ENCODE measurements around the gene NBEAL2. TPM values are rescaled to one million over a fixed set of nuclear protein-coding genes. Genes with fewer than 3 reads are reported as not detected.
A peak's percentile ranks its signal among the peaks of the same experiment; 100 is the strongest.

The NBEAL2 gene
- total RNA-seq, 1 experiment from 2014 or later: 15.7 TPM

- DNase-seq (ENCODE audit: low spot score): no peak
- TF ChIP-seq, protein P1, sequence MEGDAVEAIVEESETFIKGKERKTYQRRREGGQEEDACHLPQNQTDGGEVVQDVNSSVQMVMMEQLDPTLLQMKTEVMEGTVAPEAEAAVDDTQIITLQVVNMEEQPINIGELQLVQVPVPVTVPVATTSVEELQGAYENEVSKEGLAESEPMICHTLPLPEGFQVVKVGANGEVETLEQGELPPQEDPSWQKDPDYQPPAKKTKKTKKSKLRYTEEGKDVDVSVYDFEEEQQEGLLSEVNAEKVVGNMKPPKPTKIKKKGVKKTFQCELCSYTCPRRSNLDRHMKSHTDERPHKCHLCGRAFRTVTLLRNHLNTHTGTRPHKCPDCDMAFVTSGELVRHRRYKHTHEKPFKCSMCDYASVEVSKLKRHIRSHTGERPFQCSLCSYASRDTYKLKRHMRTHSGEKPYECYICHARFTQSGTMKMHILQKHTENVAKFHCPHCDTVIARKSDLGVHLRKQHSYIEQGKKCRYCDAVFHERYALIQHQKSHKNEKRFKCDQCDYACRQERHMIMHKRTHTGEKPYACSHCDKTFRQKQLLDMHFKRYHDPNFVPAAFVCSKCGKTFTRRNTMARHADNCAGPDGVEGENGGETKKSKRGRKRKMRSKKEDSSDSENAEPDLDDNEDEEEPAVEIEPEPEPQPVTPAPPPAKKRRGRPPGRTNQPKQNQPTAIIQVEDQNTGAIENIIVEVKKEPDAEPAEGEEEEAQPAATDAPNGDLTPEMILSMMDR (conservative IDR thresholded peaks at IDR 0.05; ENCODE audit: low read depth, low read length): no peak
- TF ChIP-seq EZH2 (IDR thresholded peaks at IDR 0.05; ENCODE audit: borderline replicate concordance, low read depth, low read length, poor library complexity, severe bottlenecking): no peak
- no peak overlapping the region for H3K27ac ChIP-seq (ENCODE audit: low read depth, low read length, poor library complexity, severe bottlenecking)
- H3K9me3 ChIP-seq (ENCODE audit: low read depth, low read length, poor library complexity, severe bottlenecking): no peaks in the 10 kb centered on the region
- ChIA-PET CTCF (no interaction called here), POLR2A (ENCODE audit: low non-redundant PET) (no interaction called here)
- intact Hi-C loops (cut with micrococcal nuclease; ENCODE audit: unreplicated experiment): no loop called here
- no peaks in the 10 kb centered on the region for H3K27me3 ChIP-seq (replicated peaks; ENCODE audit: insufficient read depth, low read depth, low read length, poor library complexity)
- H3K4me1 ChIP-seq (ENCODE audit: insufficient read depth, low read length, poor library complexity, severe bottlenecking): no peaks in the 10 kb centered on the region
- BruUV-seq (replicated peaks): no TSS peak
- H3K4me3 ChIP-seq (ENCODE audit: low read depth, low read length, poor library complexity, severe bottlenecking): no peak overlapping the region
- H3K36me3 ChIP-seq (ENCODE audit: insufficient read depth, low read length, poor library complexity, severe bottlenecking): no peaks in the 10 kb centered on the region
Observed at GRCh38 chr3:46987319-46987742, 7.9 kb downstream of the NBEAL2 start.

DNA sequence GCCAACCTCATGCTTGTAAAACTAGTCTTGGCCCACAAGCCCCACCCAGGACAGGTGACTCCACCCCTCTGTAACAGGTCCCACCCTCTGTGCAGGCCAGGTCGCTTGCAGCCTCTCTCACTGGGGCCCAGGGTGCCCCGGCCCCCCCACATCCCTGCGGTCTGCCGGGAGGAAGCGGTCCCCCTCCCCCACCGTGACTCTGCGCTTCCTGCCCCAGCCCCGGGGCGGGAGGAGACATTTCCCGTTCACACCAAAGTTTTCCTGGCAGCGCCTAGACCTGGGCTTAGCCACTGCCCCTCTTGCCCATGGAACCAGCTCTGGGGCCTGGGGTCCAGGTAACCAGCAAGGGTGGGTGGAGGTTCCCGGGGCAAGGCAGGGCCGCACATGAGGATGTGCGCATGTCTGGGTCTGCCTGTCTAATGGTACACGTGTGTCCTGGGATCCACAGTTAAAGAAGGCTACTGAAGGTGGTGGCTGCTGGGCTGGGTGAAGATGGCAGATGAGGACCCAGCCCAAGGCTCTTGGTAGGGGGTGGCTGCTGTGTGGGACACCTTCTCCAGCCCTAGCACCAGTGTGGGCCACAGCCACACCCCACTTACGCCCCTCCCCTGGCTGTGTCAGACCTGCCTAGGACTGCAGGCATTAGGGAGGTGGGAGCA is 8.4 kb downstream of the NBEAL2 start:
- POLR2A ChIA-PET (ENCODE audit: low non-redundant PET): no interaction called here
- DNase-seq (ENCODE audit: low spot score): no peak
- BruUV-seq (replicated peaks): no TSS peak
- Histone ChIP-seq H3K27ac (ENCODE audit: low read depth, low read length, poor library complexity, severe bottlenecking) (peak overlapping the region; percentile 23), H3K27me3 (replicated peaks; ENCODE audit: insufficient read depth, low read depth, low read length, poor library complexity) (no peaks in the 10 kb centered on the region), H3K4me3 (ENCODE audit: low read depth, low read length, poor library complexity, severe bottlenecking) (no peak overlapping the region), H3K4me1 (ENCODE audit: insufficient read depth, low read length, poor library complexity, severe bottlenecking) (no peaks in the 10 kb centered on the region), H3K36me3 (ENCODE audit: insufficient read depth, low read length, poor library complexity, severe bottlenecking) (no peaks in the 10 kb centered on the region), H3K9me3 (ENCODE audit: low read depth, low read length, poor library complexity, severe bottlenecking) (no peaks in the 10 kb centered on the region)
- no peak for TF ChIP-seq EZH2 (IDR thresholded peaks at IDR 0.05; ENCODE audit: borderline replicate concordance, low read depth, low read length, poor library complexity, severe bottlenecking)
- TF ChIP-seq, protein P1 (conservative IDR thresholded peaks at IDR 0.05; ENCODE audit: low read depth, low read length): no peak
- CTCF ChIA-PET: no interaction called here
- intact Hi-C loops (cut with micrococcal nuclease; ENCODE audit: unreplicated experiment): no loop called here

DNA sequence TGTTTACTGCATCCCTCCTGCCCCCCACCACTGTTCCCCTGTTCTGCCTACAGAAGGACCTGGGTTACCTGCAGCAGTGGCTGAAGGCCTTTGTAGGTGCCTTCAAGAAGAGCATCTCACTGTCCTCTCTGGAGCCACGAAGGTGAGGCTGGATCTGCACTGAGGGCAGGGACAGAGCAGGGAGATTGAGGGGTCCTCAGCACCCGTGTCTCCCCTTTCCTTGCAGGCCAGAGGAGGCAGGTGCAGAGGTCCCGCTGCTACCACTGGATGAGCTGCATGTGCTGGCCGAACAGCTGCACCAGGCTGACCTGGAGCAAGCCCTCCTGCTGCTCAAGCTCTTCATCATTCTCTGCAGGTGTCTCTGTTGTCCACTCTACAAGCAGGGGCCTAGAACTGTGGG is 9.2 kb downstream of the NBEAL2 start:
- Histone ChIP-seq H3K9me3 (ENCODE audit: low read depth, low read length, poor library complexity, severe bottlenecking) (no peaks in the 10 kb centered on the region), H3K36me3 (ENCODE audit: insufficient read depth, low read length, poor library complexity, severe bottlenecking) (no peaks in the 10 kb centered on the region), H3K4me3 (ENCODE audit: low read depth, low read length, poor library complexity, severe bottlenecking) (no peak overlapping the region), H3K27me3 (replicated peaks; ENCODE audit: insufficient read depth, low read depth, low read length, poor library complexity) (no peaks in the 10 kb centered on the region), H3K27ac (ENCODE audit: low read depth, low read length, poor library complexity, severe bottlenecking) (no peak overlapping the region), H3K4me1 (ENCODE audit: insufficient read depth, low read length, poor library complexity, severe bottlenecking) (no peaks in the 10 kb centered on the region)
- POLR2A ChIA-PET (ENCODE audit: low non-redundant PET): no interaction called here
- BruUV-seq (replicated peaks): no TSS peak
- CTCF ChIA-PET: no interaction called here
- intact Hi-C loops (cut with micrococcal nuclease; ENCODE audit: unreplicated experiment): no loop called here
- TF ChIP-seq EZH2 (IDR thresholded peaks at IDR 0.05; ENCODE audit: borderline replicate concordance, low read depth, low read length, poor library complexity, severe bottlenecking): no peak
- TF ChIP-seq, protein P1 (conservative IDR thresholded peaks at IDR 0.05; ENCODE audit: low read depth, low read length): no peak
- no peak for DNase-seq (ENCODE audit: low spot score)

All from A673 (cell line).